Astrocyte (in vitro differentiated cells and primary cell): ENCODE results near the gene RUBCNL.

Experiments used
- EZH2 ChIP-seq: IDR thresholded peaks from 2 replicates; pipeline ENCODE4 v1.6.1; 2012; ENCODE audit warnings: mild to moderate bottlenecking, low read length, inconsistent platforms; ENCODE audit not compliant: insufficient read depth
- TF ChIP-seq, protein P1 (sequence below): IDR thresholded peaks from 2 replicates; pipeline ENCODE4 v1.5.1; 2011; ENCODE audit warnings: low read depth, mild to moderate bottlenecking, inconsistent platforms, low read length, moderate library complexity; ENCODE audit not compliant: insufficient read depth

DNA sequence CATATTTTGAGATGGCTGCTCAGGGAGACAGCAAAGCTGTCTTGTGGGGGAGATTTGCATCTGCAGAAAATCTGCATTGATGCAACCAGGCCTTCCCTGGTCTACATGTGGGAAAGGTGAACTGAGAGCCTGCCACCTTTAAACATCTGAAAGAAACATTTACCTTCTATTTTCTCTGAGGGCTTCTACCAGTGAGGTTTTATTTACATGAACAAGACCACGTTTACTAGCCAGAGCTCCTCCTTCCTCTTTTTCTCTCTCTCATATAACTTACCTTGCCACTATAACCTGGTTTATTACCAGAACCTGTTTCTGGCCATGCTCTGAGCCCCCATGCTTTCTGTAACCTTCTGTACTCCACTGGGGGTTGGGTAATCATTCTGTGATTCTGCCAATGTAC is 14.4 kb upstream of the RUBCNL start:
- TF ChIP-seq EZH2 = no peak
- TF ChIP-seq, protein P1, sequence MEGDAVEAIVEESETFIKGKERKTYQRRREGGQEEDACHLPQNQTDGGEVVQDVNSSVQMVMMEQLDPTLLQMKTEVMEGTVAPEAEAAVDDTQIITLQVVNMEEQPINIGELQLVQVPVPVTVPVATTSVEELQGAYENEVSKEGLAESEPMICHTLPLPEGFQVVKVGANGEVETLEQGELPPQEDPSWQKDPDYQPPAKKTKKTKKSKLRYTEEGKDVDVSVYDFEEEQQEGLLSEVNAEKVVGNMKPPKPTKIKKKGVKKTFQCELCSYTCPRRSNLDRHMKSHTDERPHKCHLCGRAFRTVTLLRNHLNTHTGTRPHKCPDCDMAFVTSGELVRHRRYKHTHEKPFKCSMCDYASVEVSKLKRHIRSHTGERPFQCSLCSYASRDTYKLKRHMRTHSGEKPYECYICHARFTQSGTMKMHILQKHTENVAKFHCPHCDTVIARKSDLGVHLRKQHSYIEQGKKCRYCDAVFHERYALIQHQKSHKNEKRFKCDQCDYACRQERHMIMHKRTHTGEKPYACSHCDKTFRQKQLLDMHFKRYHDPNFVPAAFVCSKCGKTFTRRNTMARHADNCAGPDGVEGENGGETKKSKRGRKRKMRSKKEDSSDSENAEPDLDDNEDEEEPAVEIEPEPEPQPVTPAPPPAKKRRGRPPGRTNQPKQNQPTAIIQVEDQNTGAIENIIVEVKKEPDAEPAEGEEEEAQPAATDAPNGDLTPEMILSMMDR = no peak
